Activated CD4-positive, alpha-beta memory T cell treated with anti-CD3 and anti-CD28 coated beads for 36 hours (primary cell): ENCODE results near the gene ZNF385B. TPM values are rescaled to one million over a fixed set of nuclear protein-coding genes. Genes with fewer than 3 reads are reported as not detected.

Source experiments
- CTCF ChIA-PET: fragments of 350-600 bp; sonication (Branson Sonifier 250); formaldehyde crosslinking; loops from one replicate; lab custom pipeline; 2021; ENCODE audit warnings: antibody characterized with exemption, inconsistent platforms; lab: Charles Lee
- POLR2A ChIA-PET: fragments of 350-600 bp; sonication (Branson Sonifier 250); formaldehyde crosslinking; loops from one replicate; lab custom pipeline; 2021; ENCODE audit warnings: antibody characterized with exemption; lab: Charles Lee
- DNase-seq: peaks from one replicate; pipeline ENCODE4 v3.0.0-alpha.2; 2020
- H3K27ac Mint-ChIP-seq: one replicate; pipeline ENCODE4 v1.8.0; 2021; ENCODE audit warnings: mixed read lengths
- H3K27me3 Mint-ChIP-seq: one replicate; pipeline ENCODE4 v1.8.0; 2021; ENCODE audit warnings: mixed read lengths
- H3K36me3 Mint-ChIP-seq: one replicate; pipeline ENCODE4 v1.8.0; 2021; ENCODE audit warnings: mixed read lengths
- H3K4me1 Mint-ChIP-seq: one replicate; pipeline ENCODE4 v1.8.0; 2021; ENCODE audit warnings: low read depth, mixed read lengths
- H3K4me3 Mint-ChIP-seq: one replicate; pipeline ENCODE4 v1.8.0; 2021; ENCODE audit warnings: mild to moderate bottlenecking, mixed read lengths
- H3K9me3 Mint-ChIP-seq: one replicate; pipeline ENCODE4 v1.8.0; 2021; ENCODE audit warnings: mixed read lengths
- intact Hi-C: fragments of 100-400 bp; cut with micrococcal nuclease; formaldehyde crosslinking; loops from one replicate; pipeline ENCODE4 v1.15.1; 2023
- total RNA-seq, 2 experiments: library from RNA; stranded (reverse); gene quantifications; one replicate each; pipeline ENCODE4 v1.2.3, GENCODE V29; 2021

ZNF385B gene
- total RNA-seq, 2 experiments from 2014 or later: not detected

DNA sequence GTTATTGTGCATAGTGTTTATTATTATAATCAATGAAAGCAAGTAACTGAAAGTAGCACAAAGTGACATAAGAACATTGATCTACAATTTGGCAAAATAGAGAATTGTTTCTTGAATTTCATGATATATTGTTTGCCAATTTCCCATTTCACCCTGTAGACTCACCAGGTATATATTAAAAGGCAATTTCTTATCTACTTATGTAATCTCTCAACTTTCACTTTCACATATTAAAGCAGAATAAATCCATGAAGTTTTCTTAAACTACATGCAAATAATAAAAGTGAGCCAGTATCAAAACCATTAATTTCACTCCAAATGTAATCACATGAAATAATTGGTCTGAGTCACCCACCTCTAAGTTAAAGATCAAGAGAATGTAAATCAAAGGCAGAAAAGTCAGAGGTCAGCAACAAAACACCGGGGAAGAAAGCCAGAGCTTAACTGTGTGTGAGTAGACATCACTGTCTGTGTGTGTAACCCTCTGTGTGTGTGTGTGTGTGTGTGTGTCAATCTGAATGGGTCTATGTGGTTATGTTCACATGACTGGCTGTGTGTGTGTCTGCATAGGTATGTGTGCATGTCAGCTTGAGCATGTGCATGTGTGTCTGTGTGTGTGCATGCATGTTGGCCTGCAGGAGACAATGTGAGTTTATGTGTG lies 44.1 kb downstream of the ZNF385B start:
- Mint-ChIP-seq H3K9me3 (peaks cover 2% of the 10 kb centered on the region), H3K27ac (no peak overlapping the region), H3K36me3 (no peaks in the 10 kb centered on the region), H3K4me1 (no peaks in the 10 kb centered on the region), H3K27me3 (peaks cover 1% of the 10 kb centered on the region), H3K4me3 (no peak overlapping the region)
- ChIA-PET POLR2A (no interaction called here), CTCF (no interaction called here)
- intact Hi-C loops: no loop called here
- no peak for DNase-seq

DNA sequence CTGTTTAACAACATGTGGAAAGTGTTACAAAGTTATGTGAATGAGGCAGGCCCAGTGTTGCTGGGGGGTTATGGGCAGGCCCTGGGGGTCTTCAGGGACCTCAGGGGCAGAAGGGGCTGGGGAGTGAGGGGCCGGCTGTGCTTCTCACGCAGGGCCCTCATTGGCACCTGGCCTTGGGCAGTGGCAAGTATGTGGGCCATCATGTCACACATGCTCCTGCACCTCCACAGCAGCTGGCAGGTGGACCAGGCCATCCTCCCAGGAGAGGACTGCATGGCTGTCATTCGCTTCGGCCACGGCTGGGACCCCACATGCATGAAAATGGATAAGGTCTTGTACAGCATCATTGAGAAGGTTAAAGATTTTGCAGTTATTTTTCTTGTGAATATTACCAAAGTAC lies 47.4 kb downstream of the ZNF385B start:
- ChIA-PET CTCF (no interaction called here), POLR2A (no interaction called here)
- Mint-ChIP-seq H3K9me3 (peaks cover 7% of the 10 kb centered on the region), H3K4me3 (no peak overlapping the region), H3K27ac (no peak overlapping the region), H3K27me3 (no peaks in the 10 kb centered on the region), H3K4me1 (no peaks in the 10 kb centered on the region), H3K36me3 (no peaks in the 10 kb centered on the region)
- no peak for DNase-seq
- intact Hi-C loops: no loop called here

- Mint-ChIP-seq H3K27me3 (no peaks in the 10 kb centered on the region), H3K4me1 (no peaks in the 10 kb centered on the region), H3K9me3 (peaks cover 7% of the 10 kb centered on the region), H3K36me3 (no peaks in the 10 kb centered on the region), H3K27ac (no peak overlapping the region), H3K4me3 (no peak overlapping the region)
- no peak for DNase-seq
- ChIA-PET CTCF (no interaction called here), POLR2A (no interaction called here)
- intact Hi-C loops: no loop called here
Measured at GRCh38 chr2:179812501-179812900, 48.9 kb downstream of the ZNF385B start.

- ChIA-PET CTCF (no interaction called here), POLR2A (no interaction called here)
- H3K27ac Mint-ChIP-seq: no peak overlapping the region
- DNase-seq: no peak
- no peaks in the 10 kb centered on the region for H3K27me3 Mint-ChIP-seq
- peaks cover 7% of the 10 kb centered on the region for H3K9me3 Mint-ChIP-seq
- H3K36me3 Mint-ChIP-seq: no peaks in the 10 kb centered on the region
- H3K4me3 Mint-ChIP-seq: no peak overlapping the region
- H3K4me1 Mint-ChIP-seq: no peaks in the 10 kb centered on the region
- intact Hi-C loops: no loop called here
Measured at GRCh38 chr2:179811042-179811441, 50.4 kb downstream of the ZNF385B start.

- Mint-ChIP-seq H3K36me3 (no peaks in the 10 kb centered on the region), H3K9me3 (peaks cover 7% of the 10 kb centered on the region), H3K4me1 (no peaks in the 10 kb centered on the region), H3K27ac (no peak overlapping the region), H3K27me3 (no peaks in the 10 kb centered on the region), H3K4me3 (no peak overlapping the region)
- no peak for DNase-seq
- POLR2A ChIA-PET: no interaction called here
- intact Hi-C loops: no loop called here
- CTCF ChIA-PET: no interaction called here
Measured at GRCh38 chr2:179809606-179810005, 51.8 kb downstream of the ZNF385B start.

GRCh38 chr2:179805001-179805400 lies 56.4 kb downstream of the ZNF385B start:
- Mint-ChIP-seq H3K4me3 (no peak overlapping the region), H3K27me3 (no peaks in the 10 kb centered on the region), H3K36me3 (no peaks in the 10 kb centered on the region), H3K4me1 (no peaks in the 10 kb centered on the region), H3K9me3 (no peaks in the 10 kb centered on the region), H3K27ac (no peak overlapping the region)
- no peak for DNase-seq
- intact Hi-C loops: no loop called here
- POLR2A ChIA-PET: no interaction called here
- CTCF ChIA-PET: no interaction called here

DNA sequence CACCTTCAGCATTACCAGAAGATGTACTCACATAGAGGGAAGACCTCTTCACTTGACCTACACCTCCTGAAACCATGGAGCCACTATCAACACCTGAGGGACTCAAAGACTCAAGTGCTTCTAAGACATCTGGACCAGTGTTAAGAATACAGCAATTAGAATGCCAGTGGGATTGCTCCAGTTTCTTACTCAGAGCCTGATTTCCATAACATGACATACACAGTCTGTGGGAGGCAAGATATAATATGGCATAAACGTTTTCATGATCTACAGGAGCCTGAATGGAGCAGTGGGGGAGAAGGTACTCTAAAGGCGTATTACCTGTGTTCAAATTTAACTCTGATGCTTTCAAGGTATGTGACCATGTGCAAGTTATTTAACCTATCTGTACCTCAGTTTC lies 57.2 kb downstream of the ZNF385B start:
- ChIA-PET CTCF (no interaction called here), POLR2A (no interaction called here)
- no peak for DNase-seq
- Mint-ChIP-seq H3K9me3 (no peaks in the 10 kb centered on the region), H3K27me3 (no peaks in the 10 kb centered on the region), H3K36me3 (no peaks in the 10 kb centered on the region), H3K4me3 (no peak overlapping the region), H3K27ac (no peak overlapping the region), H3K4me1 (no peaks in the 10 kb centered on the region)
- intact Hi-C loops: no loop called here

DNA sequence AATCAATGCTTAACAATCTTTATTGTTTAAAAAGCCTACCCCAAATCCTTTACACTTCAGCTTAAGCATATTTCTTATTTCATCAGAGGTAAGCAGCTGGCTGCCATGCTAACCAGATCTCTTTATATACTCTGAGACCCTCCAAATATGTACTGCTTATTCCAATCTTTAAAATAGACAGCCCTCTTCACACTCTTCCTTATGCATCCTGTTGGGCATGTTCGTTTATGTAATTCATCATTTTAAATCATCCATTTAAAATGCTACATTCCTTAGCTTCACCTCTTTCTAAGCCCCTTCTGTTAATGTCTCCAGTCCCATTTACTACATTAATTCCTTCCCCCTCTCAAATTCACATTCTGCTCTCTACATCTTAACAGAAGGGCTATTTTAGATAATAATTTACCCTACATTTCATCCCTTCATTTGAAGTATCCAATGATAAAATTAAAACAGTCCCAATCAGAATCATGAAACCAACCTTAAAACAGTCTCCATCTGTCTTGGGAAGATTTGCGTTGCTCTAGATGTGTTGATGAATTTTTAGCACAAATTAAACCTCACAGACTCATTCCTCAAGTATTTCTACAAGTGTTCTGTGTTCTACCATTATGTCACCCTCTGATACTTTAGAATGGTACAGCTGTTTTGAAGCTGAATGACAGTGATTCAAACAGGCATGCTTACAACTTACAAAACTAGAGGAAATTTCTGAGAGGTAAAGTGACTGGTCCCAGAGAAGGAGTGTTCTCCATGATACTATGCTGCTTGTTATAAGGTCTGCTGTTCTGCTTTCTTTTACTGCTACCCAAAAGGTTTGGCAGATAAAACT lies 59.1 kb downstream of the ZNF385B start:
- no peak for DNase-seq
- CTCF ChIA-PET: no interaction called here
- Mint-ChIP-seq H3K4me3 (no peak overlapping the region), H3K27ac (no peak overlapping the region), H3K27me3 (no peaks in the 10 kb centered on the region), H3K4me1 (no peaks in the 10 kb centered on the region), H3K9me3 (no peaks in the 10 kb centered on the region), H3K36me3 (no peaks in the 10 kb centered on the region)
- intact Hi-C loops: no loop called here
- POLR2A ChIA-PET: no interaction called here

DNA sequence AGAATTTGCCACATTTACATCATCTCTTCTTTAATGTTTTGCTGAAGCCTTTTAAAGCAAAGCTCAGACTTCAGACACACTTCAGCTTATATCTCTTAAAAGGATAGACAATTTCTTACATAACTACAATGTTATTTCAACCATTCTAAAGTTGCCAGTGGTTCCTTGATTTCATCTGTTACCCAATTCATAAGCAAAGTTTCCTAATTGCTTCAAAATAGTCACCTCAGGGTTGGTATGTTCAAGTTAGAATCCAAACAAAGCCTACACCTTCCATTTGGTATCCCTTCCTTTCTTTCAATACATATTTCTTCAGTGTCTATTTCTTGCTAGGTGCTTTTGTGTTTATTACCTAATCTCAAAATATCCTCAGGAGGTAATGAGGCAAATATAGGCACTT lies 60.6 kb downstream of the ZNF385B start:
- no peak for DNase-seq
- no peak overlapping the region for H3K4me3 Mint-ChIP-seq
- H3K36me3 Mint-ChIP-seq: no peaks in the 10 kb centered on the region
- CTCF ChIA-PET: no interaction called here
- POLR2A ChIA-PET: no interaction called here
- no peaks in the 10 kb centered on the region for H3K27me3 Mint-ChIP-seq
- H3K9me3 Mint-ChIP-seq: no peaks in the 10 kb centered on the region
- intact Hi-C loops: no loop called here
- H3K4me1 Mint-ChIP-seq: no peaks in the 10 kb centered on the region
- no peak overlapping the region for H3K27ac Mint-ChIP-seq

DNA sequence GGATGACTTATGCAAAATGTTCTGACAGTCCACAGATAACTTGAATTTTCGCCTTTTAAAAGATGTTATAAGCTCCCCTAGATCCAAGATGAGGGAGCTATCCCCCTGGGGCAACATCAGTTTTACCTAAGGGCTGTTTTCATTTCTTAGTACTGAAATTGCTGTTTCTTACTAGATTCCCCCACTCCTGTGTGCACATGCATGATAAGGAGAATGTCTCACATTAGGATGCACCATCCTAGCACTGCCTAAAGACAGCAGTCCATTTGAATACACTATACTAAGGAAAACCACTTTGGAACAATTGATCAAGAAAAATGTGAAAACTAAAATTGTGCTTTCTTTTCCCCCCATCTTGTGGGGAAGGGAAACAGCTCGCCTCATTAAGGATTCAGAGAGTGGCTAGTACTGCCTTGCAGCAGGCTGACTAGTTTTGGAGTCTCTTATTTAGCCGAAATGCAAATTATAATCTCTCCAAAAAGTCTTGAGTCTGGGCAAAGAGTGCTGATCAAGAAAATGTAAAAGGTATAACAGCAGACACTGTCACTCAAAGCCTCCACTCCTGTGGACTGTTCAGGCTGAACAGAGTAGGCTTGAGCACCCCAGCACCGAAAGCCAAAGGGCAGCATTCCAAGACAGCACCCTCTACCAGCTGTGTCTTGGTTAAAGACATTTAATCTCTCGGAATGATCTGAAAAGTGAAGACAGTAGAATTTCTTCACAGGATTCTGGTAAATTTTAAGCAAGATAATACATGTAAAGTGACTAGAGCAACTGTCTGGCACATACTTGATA lies 65.0 kb downstream of the ZNF385B start:
- H3K9me3 Mint-ChIP-seq: no peaks in the 10 kb centered on the region
- no peaks in the 10 kb centered on the region for H3K4me1 Mint-ChIP-seq
- no peaks in the 10 kb centered on the region for H3K36me3 Mint-ChIP-seq
- H3K27ac Mint-ChIP-seq: no peak overlapping the region
- ChIA-PET CTCF (no interaction called here), POLR2A (no interaction called here)
- DNase-seq: no peak
- H3K4me3 Mint-ChIP-seq: no peak overlapping the region
- peaks cover 3% of the 10 kb centered on the region for H3K27me3 Mint-ChIP-seq
- intact Hi-C loops: no loop called here

GRCh38 chr2:179793902-179794301 lies 67.5 kb downstream of the ZNF385B start:
- H3K9me3 Mint-ChIP-seq: no peaks in the 10 kb centered on the region
- intact Hi-C loops: no loop called here
- no peak overlapping the region for H3K4me3 Mint-ChIP-seq
- H3K4me1 Mint-ChIP-seq: no peaks in the 10 kb centered on the region
- CTCF ChIA-PET: no interaction called here
- H3K36me3 Mint-ChIP-seq: no peaks in the 10 kb centered on the region
- no peak for DNase-seq
- POLR2A ChIA-PET: no interaction called here
- H3K27ac Mint-ChIP-seq: no peak overlapping the region
- peaks cover 3% of the 10 kb centered on the region for H3K27me3 Mint-ChIP-seq

DNA sequence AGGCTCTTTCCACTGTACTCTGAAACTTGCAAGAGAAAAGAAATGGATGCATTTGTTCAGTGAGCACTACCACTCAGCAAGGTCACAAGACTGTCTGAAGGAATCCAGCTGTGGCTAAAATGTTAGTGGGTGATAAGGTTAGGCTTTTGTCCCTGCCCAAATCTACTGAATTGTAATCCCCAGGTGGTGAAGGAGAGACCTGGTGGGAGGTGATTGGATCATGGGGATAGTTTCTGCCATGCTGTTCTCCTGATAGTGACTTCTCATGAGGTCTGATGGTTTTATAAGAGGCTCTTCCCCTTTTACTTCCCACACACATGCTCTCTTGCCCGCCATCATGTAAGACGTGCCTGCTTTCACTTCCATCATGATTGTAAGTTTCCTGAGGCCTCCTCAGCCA lies 68.2 kb downstream of the ZNF385B start:
- CTCF ChIA-PET: no interaction called here
- peaks cover 3% of the 10 kb centered on the region for H3K27me3 Mint-ChIP-seq
- intact Hi-C loops: no loop called here
- no peaks in the 10 kb centered on the region for H3K36me3 Mint-ChIP-seq
- DNase-seq: no peak
- no peaks in the 10 kb centered on the region for H3K4me1 Mint-ChIP-seq
- no peaks in the 10 kb centered on the region for H3K9me3 Mint-ChIP-seq
- POLR2A ChIA-PET: no interaction called here
- H3K4me3 Mint-ChIP-seq: no peak overlapping the region
- H3K27ac Mint-ChIP-seq: no peak overlapping the region
